ENCODE data around the gene SNX9.

The SNX9 gene

GRCh38 chr6:157861184-157861583 lies 38.1 kb downstream of the SNX9 start:
- DNase-seq, result no peak

DNA sequence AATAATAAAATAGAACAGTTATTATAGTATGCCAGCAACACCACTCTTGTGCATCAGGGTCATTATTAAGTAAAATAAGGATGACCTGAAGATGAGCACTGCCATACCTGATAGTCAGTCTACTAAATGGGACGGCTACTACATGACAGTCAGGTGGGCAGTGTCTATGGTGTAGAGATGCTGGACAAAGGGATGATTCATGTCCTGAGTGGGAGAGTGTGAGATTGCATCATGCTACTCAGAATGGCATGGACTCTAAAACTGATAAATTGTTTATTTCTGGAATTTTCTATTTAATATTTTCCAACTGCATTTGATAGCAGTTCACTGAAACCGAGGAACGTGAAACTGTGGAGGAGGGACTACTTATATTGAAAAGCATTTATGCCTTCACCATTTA lies 38.8 kb downstream of the SNX9 start:
- no peak for DNase-seq

GRCh38 chr6:157862706-157863105 lies 39.7 kb downstream of the SNX9 start:
- DNase-seq, result no peak

- no peak for DNase-seq
Measured at GRCh38 chr6:157864185-157864761, 41.2 kb downstream of the SNX9 start.

DNA sequence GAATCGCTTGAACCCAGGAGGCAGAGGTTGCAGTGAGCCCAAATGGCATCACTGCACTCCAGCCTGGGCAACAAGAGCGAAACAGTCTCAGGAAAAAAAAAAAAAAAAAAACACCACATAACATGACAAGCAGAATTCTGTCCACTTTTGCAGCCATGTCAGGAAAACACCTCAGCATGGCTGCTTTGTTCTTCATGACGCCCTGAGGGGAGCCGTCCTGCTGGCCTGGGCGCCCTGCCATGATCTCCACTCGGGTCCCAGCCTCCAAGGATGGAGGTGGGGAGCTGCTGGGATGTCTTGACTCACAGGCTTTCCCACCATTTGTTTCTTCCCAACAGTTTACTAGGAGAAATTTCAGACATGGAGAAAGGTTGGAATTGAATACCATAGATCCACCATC lies 42.2 kb downstream of the SNX9 start:
- no peak for DNase-seq

DNA sequence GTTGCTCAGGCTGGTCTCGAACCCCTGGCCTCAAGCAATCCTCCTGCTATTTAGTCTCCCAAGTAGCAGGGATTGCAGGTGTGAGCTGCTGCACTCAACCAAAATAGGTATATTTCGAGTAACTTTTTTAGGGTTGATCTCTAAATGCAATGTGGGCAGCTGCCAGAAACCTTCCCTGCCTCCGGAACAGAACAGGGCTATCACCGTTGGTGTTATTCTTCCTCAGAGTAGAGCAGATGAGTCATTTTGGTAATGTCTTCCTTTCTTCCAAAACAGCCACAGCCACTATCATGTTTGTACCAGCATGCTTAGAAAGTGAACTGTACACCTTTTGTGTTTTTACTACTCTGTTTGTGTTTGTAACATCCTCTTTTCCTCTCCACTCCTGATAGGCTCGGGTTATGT lies 44.1 kb downstream of the SNX9 start:
- peak; percentile 33 for DNase-seq

GRCh38 chr6:157867981-157868380 lies 44.9 kb downstream of the SNX9 start:
- no peak for DNase-seq

- DNase-seq, result no peak
Measured at GRCh38 chr6:157868835-157869234, 45.8 kb downstream of the SNX9 start.

- no peak for DNase-seq
Measured at GRCh38 chr6:157869673-157870302, 46.7 kb downstream of the SNX9 start.

- DNase-seq, result peak; percentile 90
Measured at GRCh38 chr6:157873735-157874344, 50.8 kb downstream of the SNX9 start.

- no peak for DNase-seq
Measured at GRCh38 chr6:157877149-157877548, 54.1 kb downstream of the SNX9 start.

GRCh38 chr6:157877573-157878438 lies 54.8 kb downstream of the SNX9 start:
- peak; percentile 32 for DNase-seq

DNA sequence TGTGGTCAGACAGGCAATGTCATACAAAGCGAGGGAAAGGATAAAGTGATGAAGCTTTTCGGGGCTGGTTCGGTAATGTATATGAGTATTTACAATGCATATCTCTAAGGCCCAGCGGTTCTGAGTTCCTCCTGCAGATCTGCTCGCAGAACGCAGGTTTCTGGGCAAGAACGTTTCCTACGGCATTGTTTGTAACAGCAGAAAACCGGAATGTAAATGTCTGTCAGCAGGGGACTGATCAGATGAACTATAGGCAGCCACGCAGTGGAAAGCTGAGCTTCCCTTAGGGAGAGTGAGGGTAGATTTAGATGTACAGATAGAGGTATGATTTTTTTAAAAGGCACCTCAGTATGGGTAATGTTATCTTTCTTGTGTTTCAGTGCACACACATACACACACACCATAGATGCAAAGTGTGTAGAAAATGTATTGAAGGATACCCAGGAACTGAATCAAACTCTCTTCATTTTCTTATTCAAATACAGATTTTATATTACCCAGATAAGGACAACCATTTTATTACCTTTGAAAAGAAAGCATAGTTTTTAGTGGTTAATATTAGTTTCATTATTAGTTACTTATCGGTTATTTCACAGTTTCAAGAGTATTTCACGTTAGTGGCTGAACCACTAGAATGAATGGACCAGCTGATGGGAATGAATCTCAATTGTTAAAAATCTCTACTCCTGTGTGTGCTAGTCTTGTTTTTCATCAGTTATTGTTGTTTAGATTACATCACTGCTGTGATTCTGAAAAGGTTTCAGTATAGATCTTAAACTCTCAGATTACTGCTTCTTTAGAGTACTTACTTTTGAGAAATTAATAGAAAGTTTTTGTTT lies 56.2 kb downstream of the SNX9 start:
- DNase-seq, result no peak

DNA sequence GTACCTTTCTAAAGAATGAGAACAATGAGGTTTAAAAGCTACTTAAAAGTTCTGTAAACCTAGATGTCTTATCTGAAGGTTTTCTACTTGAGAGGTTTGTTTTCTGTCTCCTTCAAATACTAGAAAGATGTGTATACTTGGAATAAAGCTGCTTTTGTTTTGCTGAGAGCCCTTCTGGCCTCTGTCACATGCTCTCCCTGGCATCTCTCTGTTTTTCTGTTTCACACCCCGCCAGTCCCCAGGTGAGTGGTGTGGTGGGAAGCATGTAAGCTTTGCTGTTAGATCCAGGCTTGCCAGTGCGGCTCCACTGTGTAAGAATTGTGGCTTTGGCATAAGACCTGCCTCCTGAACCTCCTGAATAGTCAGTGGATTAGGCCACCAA lies 56.8 kb downstream of the SNX9 start:
- DNase-seq, result no peak

GRCh38 chr6:157880534-157880933 lies 57.5 kb downstream of the SNX9 start:
- no peak for DNase-seq

DNA sequence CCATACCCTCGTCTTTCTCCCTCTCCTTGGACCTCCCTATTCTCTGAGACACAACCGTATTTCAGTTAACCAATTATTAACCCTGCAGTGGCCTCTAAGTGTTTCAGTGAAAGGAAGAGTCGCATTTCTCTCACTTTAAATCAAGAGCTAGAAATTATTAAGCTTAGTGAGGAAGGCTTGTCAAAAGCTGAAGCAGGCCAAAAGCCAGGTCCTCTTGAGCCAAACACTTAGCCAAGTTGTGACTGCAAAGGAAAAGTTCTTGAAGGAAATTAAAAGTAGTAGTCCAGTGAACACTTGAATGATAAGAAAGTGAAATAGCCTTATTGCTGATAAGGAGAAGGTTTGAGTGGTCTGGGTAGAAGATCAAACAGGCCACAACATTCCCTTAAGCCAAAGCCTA lies 58.3 kb downstream of the SNX9 start:
- no peak for DNase-seq

- DNase-seq, result no peak
Measured at GRCh38 chr6:157884756-157885155, 61.7 kb downstream of the SNX9 start.

GRCh38 chr6:157885211-157885788 lies 62.3 kb downstream of the SNX9 start:
- DNase-seq, result peak; percentile 69

GRCh38 chr6:157885876-157886275 lies 62.8 kb downstream of the SNX9 start:
- DNase-seq, result peak; percentile 47

DNA sequence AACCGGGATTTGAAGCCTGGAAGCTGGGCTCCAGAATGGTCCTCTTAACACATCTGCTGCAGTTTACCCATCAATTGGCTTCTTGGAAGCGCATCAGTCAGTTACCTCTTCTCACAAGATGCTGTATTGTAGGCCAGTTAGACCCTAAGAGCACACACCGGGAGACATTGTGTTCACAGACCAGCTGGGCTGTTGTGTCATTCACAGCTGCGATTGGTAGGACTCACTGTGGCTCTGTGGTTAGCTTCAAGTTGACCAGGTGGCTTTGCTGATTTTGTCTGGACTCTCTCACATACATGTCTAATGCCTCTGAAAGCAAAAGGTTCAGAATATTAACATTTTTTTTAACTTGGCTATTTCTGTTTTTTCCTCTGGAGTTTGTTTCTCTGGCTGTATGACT lies 64.8 kb downstream of the SNX9 start:
- DNase-seq, result no peak

GRCh38 chr6:157891544-157892362 lies 68.7 kb downstream of the SNX9 start:
- DNase-seq, result no peak
